Lung microvascular endothelial cell (primary cell): ENCODE measurements around the gene TFF3. TPM values are rescaled to one million over a fixed set of nuclear protein-coding genes. Genes with fewer than 3 reads are reported as not detected.

Experiments
- DNase-seq, 2 donors: peaks; one replicate each; pipeline versions ENCODE4 v3.0.0 to v3.0.0-alpha.2; 2010; ENCODE audit warnings: low read depth in 2 of 2
- total RNA-seq: library from RNA; depleted of rRNA; stranded (reverse); fragments of >200 nt; gene quantifications from 2 replicates; pipeline ENCODE4 v1.2.1, GENCODE V29; 2014

TFF3 gene
- 138 and 1,055 TPM in 2 replicates for total RNA-seq

GRCh38 chr21:42315296-42315891, at the start of gene TFF3:
TSS of gene TFF3 (minus strand) at chr21:42315409. CDS start at chr21:42315374, 35 bp downstream.
- DNase-seq: peak in 1 of 2 donors; percentile 94

GRCh38 chr21:42364304-42364865, 49.2 kb upstream of the TFF3 start:
- no peak for DNase-seq

GRCh38 chr21:42363312-42363711, 48.1 kb upstream of the TFF3 start:
- DNase-seq: no peak

GRCh38 chr21:42362700-42363099, 47.5 kb upstream of the TFF3 start:
- no peak for DNase-seq

GRCh38 chr21:42362198-42362597, 47.0 kb upstream of the TFF3 start:
- no peak for DNase-seq

- no peak for DNase-seq
Measured at GRCh38 chr21:42361286-42361685, 46.1 kb upstream of the TFF3 start.

- DNase-seq: no peak
Measured at GRCh38 chr21:42360317-42360716, 45.1 kb upstream of the TFF3 start.

GRCh38 chr21:42358937-42359336, 43.7 kb upstream of the TFF3 start:
- no peak for DNase-seq

- DNase-seq: no peak
Measured at GRCh38 chr21:42358261-42358660, 43.1 kb upstream of the TFF3 start.

GRCh38 chr21:42357307-42357706, 42.1 kb upstream of the TFF3 start:
- DNase-seq: no peak

GRCh38 chr21:42356650-42357049, 41.4 kb upstream of the TFF3 start:
- DNase-seq: no peak

GRCh38 chr21:42356046-42356445, 40.8 kb upstream of the TFF3 start:
- DNase-seq: no peak

- DNase-seq: no peak
Measured at GRCh38 chr21:42353623-42354022, 38.4 kb upstream of the TFF3 start.

GRCh38 chr21:42352441-42353095, 37.4 kb upstream of the TFF3 start:
- DNase-seq: no peak

GRCh38 chr21:42351626-42352440, 36.6 kb upstream of the TFF3 start:
- DNase-seq: no peak

GRCh38 chr21:42350927-42351426, 35.8 kb upstream of the TFF3 start, which contains the start of gene TFF2:
TSS of gene TFF2 (minus strand) at chr21:42350994. CDS start at chr21:42350957, 37 bp downstream.
- peak in 1 of 2 donors; percentile 22 for DNase-seq

- no peak for DNase-seq
Measured at GRCh38 chr21:42350318-42350910, 35.2 kb upstream of the TFF3 start.

GRCh38 chr21:42349420-42350317, 34.5 kb upstream of the TFF3 start:
- no peak for DNase-seq

- no peak for DNase-seq
Measured at GRCh38 chr21:42348762-42349161, 33.6 kb upstream of the TFF3 start.

- DNase-seq: no peak
Measured at GRCh38 chr21:42347601-42348327, 32.6 kb upstream of the TFF3 start.
